Measurements from ENCODE around the gene POLR2H. TPM values are rescaled to one million over a fixed set of nuclear protein-coding genes. Genes with fewer than 3 reads are reported as not detected.

Gene POLR2H
- total RNA-seq, 4 donors from 2014 or later: 58.1 to 113 (median 85.6) TPM

DNA sequence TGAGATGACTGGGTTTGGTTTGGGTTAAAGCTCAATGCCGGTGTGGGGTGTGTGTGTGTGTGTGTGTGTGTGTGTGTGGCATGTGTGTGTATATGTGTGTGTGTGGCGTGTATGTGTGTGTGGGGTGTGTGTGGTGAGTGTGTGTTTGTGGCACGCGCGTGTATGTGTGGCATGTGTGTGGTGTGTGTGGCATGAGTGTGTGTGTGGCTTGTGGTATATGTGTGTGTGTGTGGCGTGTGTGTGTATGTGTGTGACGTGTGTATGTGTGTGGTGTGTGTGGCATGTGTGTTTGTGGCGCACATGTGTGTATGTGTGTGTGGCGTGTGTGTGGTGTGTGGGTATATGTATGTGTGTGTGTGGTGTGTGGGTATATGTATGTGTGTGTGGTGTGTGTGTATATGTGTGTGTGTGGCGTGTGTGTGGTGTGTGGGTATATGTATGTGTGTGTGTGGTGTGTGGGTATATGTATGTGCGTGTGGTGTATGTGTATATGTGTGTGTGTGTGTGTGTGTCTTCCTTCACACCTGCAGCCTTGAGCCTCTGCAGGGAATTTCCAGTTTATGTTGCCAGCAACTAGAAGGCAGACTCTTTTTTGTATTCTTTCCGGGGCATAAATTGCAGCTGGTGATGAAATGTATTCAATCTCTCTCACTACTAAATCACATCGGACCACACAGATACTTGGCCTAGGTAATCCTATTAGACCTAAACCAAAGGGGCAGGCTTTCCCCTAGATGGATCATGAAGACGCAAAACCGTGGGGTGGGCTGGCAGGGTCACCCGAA is 53.1 kb downstream of the POLR2H start:
- 84 to 87% methylated on average over 16 of the region's 16 CpGs for WGBS, 2 donors
- no peak overlapping the region for H3K4me3 ChIP-seq (replicated peaks in 1 of 3)
- H3K4me1 ChIP-seq: no peaks in the 10 kb centered on the region
- no peaks in the 10 kb centered on the region for H3K27me3 ChIP-seq
- no peak for TF ChIP-seq POLR2A (IDR thresholded peaks at IDR 0.05)
- TF ChIP-seq, protein P1, sequence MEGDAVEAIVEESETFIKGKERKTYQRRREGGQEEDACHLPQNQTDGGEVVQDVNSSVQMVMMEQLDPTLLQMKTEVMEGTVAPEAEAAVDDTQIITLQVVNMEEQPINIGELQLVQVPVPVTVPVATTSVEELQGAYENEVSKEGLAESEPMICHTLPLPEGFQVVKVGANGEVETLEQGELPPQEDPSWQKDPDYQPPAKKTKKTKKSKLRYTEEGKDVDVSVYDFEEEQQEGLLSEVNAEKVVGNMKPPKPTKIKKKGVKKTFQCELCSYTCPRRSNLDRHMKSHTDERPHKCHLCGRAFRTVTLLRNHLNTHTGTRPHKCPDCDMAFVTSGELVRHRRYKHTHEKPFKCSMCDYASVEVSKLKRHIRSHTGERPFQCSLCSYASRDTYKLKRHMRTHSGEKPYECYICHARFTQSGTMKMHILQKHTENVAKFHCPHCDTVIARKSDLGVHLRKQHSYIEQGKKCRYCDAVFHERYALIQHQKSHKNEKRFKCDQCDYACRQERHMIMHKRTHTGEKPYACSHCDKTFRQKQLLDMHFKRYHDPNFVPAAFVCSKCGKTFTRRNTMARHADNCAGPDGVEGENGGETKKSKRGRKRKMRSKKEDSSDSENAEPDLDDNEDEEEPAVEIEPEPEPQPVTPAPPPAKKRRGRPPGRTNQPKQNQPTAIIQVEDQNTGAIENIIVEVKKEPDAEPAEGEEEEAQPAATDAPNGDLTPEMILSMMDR (IDR thresholded peaks at IDR 0.05): no peak
- no peaks in the 10 kb centered on the region for H3K9me3 ChIP-seq
- H3K27ac ChIP-seq: no peak overlapping the region
- DNase-seq: no peak
- intact Hi-C loops (cut with DNase I): loop anchor here (5.0 kb wide), 1 partner anchor 128 kb away; no protein-coding TSS in a partner anchor
- no peaks in the 10 kb centered on the region for H3K36me3 ChIP-seq

DNA sequence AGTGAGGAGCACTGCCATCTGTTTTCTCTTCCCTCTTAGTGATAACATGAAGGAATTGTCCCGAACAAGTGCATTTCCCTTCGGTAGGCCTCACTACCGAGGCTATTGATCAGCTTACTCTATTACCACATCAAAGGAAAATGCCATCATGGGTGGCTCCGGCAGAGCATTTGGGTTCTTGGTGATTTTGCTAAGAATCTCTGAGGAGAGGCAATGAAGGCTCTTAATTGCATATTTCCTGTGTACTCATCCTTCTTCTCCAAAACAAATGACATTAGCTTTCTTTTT is 53.6 kb downstream of the POLR2H start:
- DNase-seq: no peak
- Histone ChIP-seq H3K4me1 (no peaks in the 10 kb centered on the region), H3K27me3 (no peaks in the 10 kb centered on the region), H3K27ac (no peak overlapping the region), H3K9me3 (no peaks in the 10 kb centered on the region), H3K36me3 (no peaks in the 10 kb centered on the region), H3K4me3 (replicated peaks in 1 of 3) (no peak overlapping the region)
- no peak for TF ChIP-seq POLR2A (IDR thresholded peaks at IDR 0.05)
- TF ChIP-seq, protein P1 (IDR thresholded peaks at IDR 0.05): no peak
- intact Hi-C loops (cut with DNase I): loop anchor here (5.0 kb wide), 1 partner anchor 127 kb away; no protein-coding TSS in a partner anchor
- 57 to 77% methylated on average over 4 of the region's 4 CpGs for WGBS, 2 donors

DNA sequence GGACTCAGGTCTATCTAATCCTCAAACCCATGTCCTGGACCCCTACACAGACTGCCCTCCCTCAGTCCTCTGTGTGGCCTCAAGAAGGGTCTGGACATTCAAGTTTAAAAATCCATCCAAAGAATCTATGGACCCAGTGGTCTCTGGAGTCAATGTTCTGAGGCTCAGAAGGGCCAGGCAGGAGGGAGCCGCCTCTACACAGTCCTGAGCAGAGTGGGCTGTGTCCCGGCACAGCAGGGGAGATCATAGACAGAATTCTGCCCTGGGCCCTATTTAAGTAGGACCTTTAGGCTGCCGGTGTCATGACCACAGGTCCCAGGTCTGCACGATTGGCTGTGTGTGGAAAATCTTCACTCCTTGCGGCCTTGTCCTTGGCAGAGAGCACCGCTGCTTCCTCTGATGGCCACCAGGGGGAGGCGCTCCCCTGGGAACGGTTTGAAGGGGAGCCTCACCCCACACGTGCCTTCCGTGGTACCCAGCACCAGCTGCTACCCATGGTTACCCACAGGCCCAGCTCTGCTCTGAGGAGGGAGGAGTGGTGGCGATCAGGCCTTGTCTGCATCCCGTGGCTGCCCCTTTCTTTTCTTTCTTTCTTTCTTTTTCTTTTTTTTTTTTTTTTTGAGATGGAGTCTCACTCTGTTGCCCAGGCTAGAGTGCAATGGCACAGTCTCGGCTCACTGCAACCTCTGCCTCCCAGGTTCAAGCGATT is 56.3 kb downstream of the POLR2H start:
- peak; percentile 58 to 68 for DNase-seq
- intact Hi-C loops (cut with DNase I): loop anchor here (5.0 kb wide), 1 partner anchor 125 kb away; no protein-coding TSS in a partner anchor
- H3K36me3 ChIP-seq: no peaks in the 10 kb centered on the region
- H3K27me3 ChIP-seq: no peaks in the 10 kb centered on the region
- H3K9me3 ChIP-seq: no peaks in the 10 kb centered on the region
- no peak overlapping the region for H3K4me3 ChIP-seq (replicated peaks in 1 of 3)
- no peak overlapping the region for H3K27ac ChIP-seq
- no peak for TF ChIP-seq POLR2A (IDR thresholded peaks at IDR 0.05)
- TF ChIP-seq, protein P1 (IDR thresholded peaks at IDR 0.05): peak in 5 of 6 experiments; percentile 60 to 78 (median 74)
- H3K4me1 ChIP-seq: no peaks in the 10 kb centered on the region
- 34 to 40% methylated on average over 8 to 13 of the region's 14 CpGs for WGBS, 2 donors

Small RNA genes within 50 kb of the gene (small RNA-seq; reads per million reads assigned to genes)
- gene SNORD66: 1,532 reads per million, percentile 99 among the genes with 10 or more reads in this experiment

Other genes with a start within 250 kb of the POLR2H start
- gene EIF2B5, start 226.4 kb upstream of the POLR2H start, total RNA-seq: 10 to 100 TPM; 27.9 to 46.5 (median 42.2) TPM
- gene DVL3, start 206.3 kb upstream of the POLR2H start, total RNA-seq: 100 to 1,000 TPM in 1 of 4 donors, 10 to 100 TPM in 3; 48.2 to 137 (median 65.3) TPM
- gene AP2M1, start 186.9 kb upstream of the POLR2H start, total RNA-seq: 100 to 1,000 TPM; 180 to 302 (median 212) TPM
- 10 to 100 TPM; 51.1 to 83.4 (median 72.6) TPM for gene ABCF3, start 175.5 kb upstream of the POLR2H start, total RNA-seq
- under 1 TPM in 3 of 4 donors, not detected in 1; 0.42 to 0.88 (median 0.45) TPM for gene VWA5B2, start 132.1 kb upstream of the POLR2H start, total RNA-seq
- gene ALG3, start 112.7 kb upstream of the POLR2H start, total RNA-seq: 10 to 100 TPM; 49.2 to 87.3 (median 66.8) TPM
- 10 to 100 TPM in 3 of 4 donors, 1 to 10 TPM in 1; 9.4 to 17.1 (median 13.5) TPM for gene EEF1AKMT4, start 112.0 kb upstream of the POLR2H start, total RNA-seq
- not detected for gene CAMK2N2, start 100.2 kb upstream of the POLR2H start, total RNA-seq
- not detected for gene ECE2, start 85.7 kb upstream of the POLR2H start, total RNA-seq
- gene PSMD2, start 62.5 kb upstream of the POLR2H start, total RNA-seq: 100 to 1,000 TPM; 136 to 320 (median 244) TPM
- 100 to 1,000 TPM; 206 to 418 (median 348) TPM for gene EIF4G1, start 47.1 kb upstream of the POLR2H start, total RNA-seq
- 10 to 100 TPM; 19.2 to 35.1 (median 22.5) TPM for gene FAM131A, start 24.1 kb upstream of the POLR2H start, total RNA-seq
- gene CLCN2, start 105 bp upstream of the POLR2H start, total RNA-seq: 1 to 10 TPM; 4.3 to 7.6 (median 5.2) TPM
- under 1 TPM in 1 of 4 donors, not detected in 3; 0.13 TPM for gene THPO, start 16.5 kb downstream of the POLR2H start, total RNA-seq
- 10 to 100 TPM in 2 of 4 donors, 1 to 10 TPM in 2; 4.1 to 14.8 (median 8.0) TPM for gene CHRD, start 18.3 kb downstream of the POLR2H start, total RNA-seq
- 1 to 10 TPM in 2 of 4 donors, under 1 TPM in 2; 0.46 to 2.7 (median 1.1) TPM for gene EPHB3, start 200.1 kb downstream of the POLR2H start, total RNA-seq

All from thyroid gland (tissue), 4 donors.